ENCODE data around the gene RNPEP.
"Not testable (repeated sequence)": the region's sequence is repeated elsewhere in the genome, so short reads cannot be mapped to it uniquely, and the experiment has no call there.

GRCh38 chr1:202054673-202055072 lies 72.2 kb downstream of the RNPEP start:
- TF ChIP-seq, protein P1, sequence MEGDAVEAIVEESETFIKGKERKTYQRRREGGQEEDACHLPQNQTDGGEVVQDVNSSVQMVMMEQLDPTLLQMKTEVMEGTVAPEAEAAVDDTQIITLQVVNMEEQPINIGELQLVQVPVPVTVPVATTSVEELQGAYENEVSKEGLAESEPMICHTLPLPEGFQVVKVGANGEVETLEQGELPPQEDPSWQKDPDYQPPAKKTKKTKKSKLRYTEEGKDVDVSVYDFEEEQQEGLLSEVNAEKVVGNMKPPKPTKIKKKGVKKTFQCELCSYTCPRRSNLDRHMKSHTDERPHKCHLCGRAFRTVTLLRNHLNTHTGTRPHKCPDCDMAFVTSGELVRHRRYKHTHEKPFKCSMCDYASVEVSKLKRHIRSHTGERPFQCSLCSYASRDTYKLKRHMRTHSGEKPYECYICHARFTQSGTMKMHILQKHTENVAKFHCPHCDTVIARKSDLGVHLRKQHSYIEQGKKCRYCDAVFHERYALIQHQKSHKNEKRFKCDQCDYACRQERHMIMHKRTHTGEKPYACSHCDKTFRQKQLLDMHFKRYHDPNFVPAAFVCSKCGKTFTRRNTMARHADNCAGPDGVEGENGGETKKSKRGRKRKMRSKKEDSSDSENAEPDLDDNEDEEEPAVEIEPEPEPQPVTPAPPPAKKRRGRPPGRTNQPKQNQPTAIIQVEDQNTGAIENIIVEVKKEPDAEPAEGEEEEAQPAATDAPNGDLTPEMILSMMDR (IDR thresholded peaks at IDR 0.05): not testable (repeated sequence)
- not testable (repeated sequence) for TF ChIP-seq POLR2AphosphoS5 (IDR thresholded peaks at IDR 0.05; ENCODE audit: low read depth, low read length); SIN3A (IDR thresholded peaks at IDR 0.05; ENCODE audit: borderline replicate concordance, insufficient read depth, low read depth, low read length)
- TF ChIP-seq, protein P2, sequence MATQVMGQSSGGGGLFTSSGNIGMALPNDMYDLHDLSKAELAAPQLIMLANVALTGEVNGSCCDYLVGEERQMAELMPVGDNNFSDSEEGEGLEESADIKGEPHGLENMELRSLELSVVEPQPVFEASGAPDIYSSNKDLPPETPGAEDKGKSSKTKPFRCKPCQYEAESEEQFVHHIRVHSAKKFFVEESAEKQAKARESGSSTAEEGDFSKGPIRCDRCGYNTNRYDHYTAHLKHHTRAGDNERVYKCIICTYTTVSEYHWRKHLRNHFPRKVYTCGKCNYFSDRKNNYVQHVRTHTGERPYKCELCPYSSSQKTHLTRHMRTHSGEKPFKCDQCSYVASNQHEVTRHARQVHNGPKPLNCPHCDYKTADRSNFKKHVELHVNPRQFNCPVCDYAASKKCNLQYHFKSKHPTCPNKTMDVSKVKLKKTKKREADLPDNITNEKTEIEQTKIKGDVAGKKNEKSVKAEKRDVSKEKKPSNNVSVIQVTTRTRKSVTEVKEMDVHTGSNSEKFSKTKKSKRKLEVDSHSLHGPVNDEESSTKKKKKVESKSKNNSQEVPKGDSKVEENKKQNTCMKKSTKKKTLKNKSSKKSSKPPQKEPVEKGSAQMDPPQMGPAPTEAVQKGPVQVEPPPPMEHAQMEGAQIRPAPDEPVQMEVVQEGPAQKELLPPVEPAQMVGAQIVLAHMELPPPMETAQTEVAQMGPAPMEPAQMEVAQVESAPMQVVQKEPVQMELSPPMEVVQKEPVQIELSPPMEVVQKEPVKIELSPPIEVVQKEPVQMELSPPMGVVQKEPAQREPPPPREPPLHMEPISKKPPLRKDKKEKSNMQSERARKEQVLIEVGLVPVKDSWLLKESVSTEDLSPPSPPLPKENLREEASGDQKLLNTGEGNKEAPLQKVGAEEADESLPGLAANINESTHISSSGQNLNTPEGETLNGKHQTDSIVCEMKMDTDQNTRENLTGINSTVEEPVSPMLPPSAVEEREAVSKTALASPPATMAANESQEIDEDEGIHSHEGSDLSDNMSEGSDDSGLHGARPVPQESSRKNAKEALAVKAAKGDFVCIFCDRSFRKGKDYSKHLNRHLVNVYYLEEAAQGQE (IDR thresholded peaks at IDR 0.05; ENCODE audit: insufficient read depth in 1 of 2, low read depth in 2 of 2, low read length in 1 of 2): not testable (repeated sequence)

Data from Panc1 (cell line).